OCI-LY1 (cell line): ENCODE measurements around the gene TCP11.

Experiments used
- H2AFZ ChIP-seq: fragments of 200-600 bp; sonication (generic), shearing (Covaris generic); 2 replicates; pipeline ENCODE4 v1.6.0; 2014; ENCODE audit warnings: antibody characterized with exemption, mild to moderate bottlenecking, low read length
- H3F3A ChIP-seq: fragments of 200-600 bp; sonication (generic), shearing (Covaris generic); 2 replicates; pipeline ENCODE4 v1.6.0; 2014; ENCODE audit warnings: mild to moderate bottlenecking, antibody characterized with exemption, low read length, moderate library complexity; ENCODE audit not compliant: insufficient read depth
- H3K27ac ChIP-seq: fragments of 200-600 bp; sonication (generic); 2 replicates; pipeline ENCODE4 v1.5.1; 2014; ENCODE audit warnings: low read length, mixed run types, mild to moderate bottlenecking, low read depth; ENCODE audit not compliant: poor library complexity, severe bottlenecking
- H3K27me3 ChIP-seq: fragments of 200-600 bp; sonication (generic); 2 replicates; pipeline ENCODE4 v1.6.0; 2014; ENCODE audit warnings: antibody characterized with exemption, mild to moderate bottlenecking, low read length, moderate library complexity; ENCODE audit not compliant: insufficient read depth
- H3K36me3 ChIP-seq: fragments of 200-600 bp; sonication (generic); 2 replicates; pipeline ENCODE4 v1.6.1; 2014; ENCODE audit warnings: mild to moderate bottlenecking, antibody characterized with exemption, low read length, moderate library complexity, mixed read lengths; ENCODE audit not compliant: insufficient read depth
- H3K4me1 ChIP-seq: fragments of 200-600 bp; sonication (generic); 2 replicates; pipeline ENCODE4 v1.5.1; 2014; ENCODE audit warnings: mild to moderate bottlenecking, low read length, moderate library complexity; ENCODE audit not compliant: insufficient read depth, severe bottlenecking
- H3K4me2 ChIP-seq: fragments of 200-600 bp; sonication (generic), shearing (Covaris generic); 2 replicates; pipeline ENCODE4 v1.6.1; 2014; ENCODE audit warnings: low read length
- H3K4me3 ChIP-seq: fragments of 200-600 bp; sonication (generic); 2 replicates; pipeline ENCODE4 v1.5.1; 2014; ENCODE audit warnings: low read length, low read depth, mild to moderate bottlenecking, mixed read lengths; ENCODE audit not compliant: poor library complexity, severe bottlenecking
- H3K79me2 ChIP-seq: fragments of 200-600 bp; shearing (Covaris generic); 2 replicates; pipeline ENCODE4 v1.6.1; 2016; ENCODE audit warnings: mixed run types, low read length, mixed read lengths; ENCODE audit not compliant: insufficient read depth
- H3K9ac ChIP-seq: fragments of 200-600 bp; sonication (generic), shearing (Covaris generic); 2 replicates; pipeline ENCODE4 v1.6.1; 2014; ENCODE audit warnings: mild to moderate bottlenecking, low read length, mixed read lengths
- H3K9me2 ChIP-seq: fragments of 200-600 bp; sonication (generic), shearing (Covaris generic); 2 replicates; pipeline ENCODE4 v1.6.1; 2014; ENCODE audit warnings: low read depth, mild to moderate bottlenecking, low read length, mixed read lengths
- H3K9me3 ChIP-seq: fragments of 200-600 bp; shearing (Covaris generic); 2 replicates; pipeline ENCODE4 v1.6.1; 2014; ENCODE audit warnings: low read length, mixed read lengths
- H4K20me1 ChIP-seq: fragments of 200-600 bp; sonication (generic), shearing (Covaris generic); 2 replicates; pipeline ENCODE4 v1.6.0; 2016; ENCODE audit warnings: mild to moderate bottlenecking, low read length; ENCODE audit not compliant: insufficient read depth
- EZH2 ChIP-seq: fragments of 200-600 bp; sonication (generic), shearing (Covaris generic); IDR thresholded peaks from 2 replicates; pipeline ENCODE4 v1.8.0; 2017; ENCODE audit warnings: borderline replicate concordance, mixed run types, mild to moderate bottlenecking, antibody characterized with exemption, low read length, moderate library complexity, mixed read lengths
- TF ChIP-seq, protein P1 (sequence below): fragments of 200-600 bp; sonication (generic), shearing (Covaris generic); IDR thresholded peaks from 2 replicates; pipeline ENCODE4 v1.5.1; 2017; ENCODE audit warnings: mild to moderate bottlenecking, antibody characterized with exemption, low read length, moderate library complexity, mixed read lengths

Gene TCP11

GRCh38 chr6:35163836-35164235 lies 22.7 kb upstream of the TCP11 start:
- Histone ChIP-seq H3K4me3 (no peak overlapping the region), H3K79me2 (no peaks in the 10 kb centered on the region), H3K9ac (no peak overlapping the region), H3K4me2 (no peak overlapping the region), H3K4me1 (no peaks in the 10 kb centered on the region), H2AFZ (no peak overlapping the region), H4K20me1 (no peaks in the 10 kb centered on the region), H3K9me2 (no peaks in the 10 kb centered on the region), H3K27ac (no peak overlapping the region), H3K27me3 (no peaks in the 10 kb centered on the region), H3K36me3 (no peaks in the 10 kb centered on the region), H3F3A (no peaks in the 10 kb centered on the region), H3K9me3 (no peaks in the 10 kb centered on the region)
- no peak for TF ChIP-seq EZH2
- TF ChIP-seq, protein P1, sequence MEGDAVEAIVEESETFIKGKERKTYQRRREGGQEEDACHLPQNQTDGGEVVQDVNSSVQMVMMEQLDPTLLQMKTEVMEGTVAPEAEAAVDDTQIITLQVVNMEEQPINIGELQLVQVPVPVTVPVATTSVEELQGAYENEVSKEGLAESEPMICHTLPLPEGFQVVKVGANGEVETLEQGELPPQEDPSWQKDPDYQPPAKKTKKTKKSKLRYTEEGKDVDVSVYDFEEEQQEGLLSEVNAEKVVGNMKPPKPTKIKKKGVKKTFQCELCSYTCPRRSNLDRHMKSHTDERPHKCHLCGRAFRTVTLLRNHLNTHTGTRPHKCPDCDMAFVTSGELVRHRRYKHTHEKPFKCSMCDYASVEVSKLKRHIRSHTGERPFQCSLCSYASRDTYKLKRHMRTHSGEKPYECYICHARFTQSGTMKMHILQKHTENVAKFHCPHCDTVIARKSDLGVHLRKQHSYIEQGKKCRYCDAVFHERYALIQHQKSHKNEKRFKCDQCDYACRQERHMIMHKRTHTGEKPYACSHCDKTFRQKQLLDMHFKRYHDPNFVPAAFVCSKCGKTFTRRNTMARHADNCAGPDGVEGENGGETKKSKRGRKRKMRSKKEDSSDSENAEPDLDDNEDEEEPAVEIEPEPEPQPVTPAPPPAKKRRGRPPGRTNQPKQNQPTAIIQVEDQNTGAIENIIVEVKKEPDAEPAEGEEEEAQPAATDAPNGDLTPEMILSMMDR: no peak

- Histone ChIP-seq H3F3A (no peaks in the 10 kb centered on the region), H3K4me2 (no peak overlapping the region), H2AFZ (no peak overlapping the region), H3K4me1 (no peaks in the 10 kb centered on the region), H4K20me1 (no peaks in the 10 kb centered on the region), H3K27ac (no peak overlapping the region), H3K9ac (no peak overlapping the region), H3K27me3 (no peaks in the 10 kb centered on the region), H3K9me2 (no peaks in the 10 kb centered on the region), H3K4me3 (no peak overlapping the region), H3K36me3 (no peaks in the 10 kb centered on the region), H3K9me3 (no peaks in the 10 kb centered on the region), H3K79me2 (no peaks in the 10 kb centered on the region)
- no peak for TF ChIP-seq EZH2
- TF ChIP-seq, protein P1: no peak
These were observed 20.9 kb upstream of the TCP11 start for GRCh38 chr6:35161776-35162607.

DNA sequence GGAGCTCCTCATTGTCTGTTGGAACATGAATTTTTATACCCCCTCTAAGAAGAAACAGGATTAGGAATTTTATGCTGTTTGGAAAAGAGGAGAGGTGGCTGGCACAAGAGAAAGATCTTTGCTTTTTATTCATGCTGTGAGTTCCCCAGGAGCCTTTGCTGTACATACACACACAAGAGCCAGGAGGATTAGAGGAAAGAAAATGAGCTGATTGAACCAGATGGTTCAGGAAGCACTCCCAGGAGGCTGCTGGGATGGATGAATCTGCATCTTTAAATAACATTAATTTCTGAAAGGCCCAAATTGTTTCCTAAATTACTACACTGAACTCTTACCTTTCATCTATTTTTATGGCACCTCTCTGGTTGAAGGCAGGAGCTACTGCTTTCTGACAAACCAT lies 20.1 kb upstream of the TCP11 start:
- Histone ChIP-seq H2AFZ (no peak overlapping the region), H3K27ac (no peak overlapping the region), H4K20me1 (no peaks in the 10 kb centered on the region), H3K4me3 (no peak overlapping the region), H3F3A (no peaks in the 10 kb centered on the region), H3K36me3 (no peaks in the 10 kb centered on the region), H3K9me2 (no peaks in the 10 kb centered on the region), H3K4me2 (no peak overlapping the region), H3K27me3 (no peaks in the 10 kb centered on the region), H3K9me3 (no peaks in the 10 kb centered on the region), H3K4me1 (no peaks in the 10 kb centered on the region), H3K79me2 (no peaks in the 10 kb centered on the region), H3K9ac (no peak overlapping the region)
- TF ChIP-seq, protein P1: no peak
- no peak for TF ChIP-seq EZH2
